Measurements from ENCODE around the gene MTARC1. TPM values are rescaled to one million over a fixed set of nuclear protein-coding genes. Genes with fewer than 3 reads are reported as not detected.
A peak's percentile ranks its signal among the peaks of the same experiment; 100 is the strongest.

Gene MTARC1
- total and polyA plus RNA-seq, 12 donors = 4.4 to 24.4 (median 8.4) TPM

GRCh38 chr1:220764757-220765156, 22.0 kb upstream of the MTARC1 start:
- intact Hi-C loops (cut with DNase I) = no loop called here
- Histone ChIP-seq H3K4me1 (peaks cover 0 to 36% (median 20%) of the 10 kb centered on the region in 9 donors), H3K36me3 (peaks cover 0 to 86% (median 15%) of the 10 kb centered on the region in 9 donors), H3K27me3 (no peaks in the 10 kb centered on the region), H3K4me3 (no peak overlapping the region), H3K27ac (no peak overlapping the region), H3K9me3 (no peaks in the 10 kb centered on the region)
- DNase-seq = no peak
- 84 to 92% methylated on average over 3 of the region's 3 CpGs for WGBS, 2 donors
- ATAC-seq = no peak
- TF ChIP-seq CTCF (IDR thresholded peaks at IDR 0.05) = no peak

GRCh38 chr1:220767312-220768125, 19.2 kb upstream of the MTARC1 start:
- DNase-seq = peak in 1 of 2 donors; percentile 50
- Histone ChIP-seq H3K4me1 (peaks cover 0 to 43% (median 20%) of the 10 kb centered on the region in 9 donors), H3K9me3 (no peaks in the 10 kb centered on the region), H3K36me3 (peaks cover 0 to 90% (median 30%) of the 10 kb centered on the region in 9 donors), H3K27me3 (no peaks in the 10 kb centered on the region), H3K4me3 (no peak overlapping the region), H3K27ac (peak overlapping the region; percentile 22 to 68 (median 53))
- intact Hi-C loops (cut with DNase I) = no loop called here
- peak; percentile 76 to 90 (median 86) for ATAC-seq
- WGBS, 2 donors = 28 to 31% methylated on average over 8 of the region's 8 CpGs
- TF ChIP-seq CTCF (IDR thresholded peaks at IDR 0.05) = no peak

- ATAC-seq (peak; percentile 11 to 38 (median 17)), DNase-seq (no peak)
- no peaks in the 10 kb centered on the region for H3K27me3 ChIP-seq
- H3K27ac ChIP-seq = peak overlapping the region; percentile 22 to 68 (median 53)
- no peak for TF ChIP-seq CTCF (IDR thresholded peaks at IDR 0.05)
- intact Hi-C loops (cut with DNase I) = no loop called here
- H3K4me1 ChIP-seq = peaks cover 0 to 43% (median 20%) of the 10 kb centered on the region in 9 donors
- WGBS, 2 donors = 40 to 42% methylated on average over 5 of the region's 5 CpGs
- no peaks in the 10 kb centered on the region for H3K9me3 ChIP-seq
- no peak overlapping the region for H3K4me3 ChIP-seq
- peaks cover 0 to 90% (median 24%) of the 10 kb centered on the region in 9 donors for H3K36me3 ChIP-seq
These were observed 18.5 kb upstream of the MTARC1 start for GRCh38 chr1:220768126-220768601.

- H3K9me3 ChIP-seq = no peaks in the 10 kb centered on the region
- 90 to 91% methylated on average over 13 of the region's 13 CpGs for WGBS, 2 donors
These were observed 17.5 kb upstream of the MTARC1 start for GRCh38 chr1:220769205-220769604.

More at GRCh38 chr1:220769205-220769604, 17.5 kb upstream of the MTARC1 start:
- intact Hi-C loops (cut with DNase I) = no loop called here
- H3K36me3 ChIP-seq = peaks cover 0 to 90% (median 17%) of the 10 kb centered on the region in 9 donors
- H3K4me1 ChIP-seq = peaks cover 0 to 43% (median 20%) of the 10 kb centered on the region in 9 donors
- no peak overlapping the region for H3K27ac ChIP-seq
- no peak for ATAC-seq
- H3K4me3 ChIP-seq = no peak overlapping the region
- no peak for DNase-seq
- H3K27me3 ChIP-seq = no peaks in the 10 kb centered on the region
- no peak for TF ChIP-seq CTCF (IDR thresholded peaks at IDR 0.05)
